CD4-positive, alpha-beta T cell (primary cell): ENCODE results near the gene ATOX1. TPM values are rescaled to one million over a fixed set of nuclear protein-coding genes. Genes with fewer than 3 reads are reported as not detected.

Experiments used
- ATAC-seq: fragments of 200-7000 bp; cut with Tn5 transposase; one replicate; pipeline ENCODE4 v1.10.0; 2022; ENCODE audit warnings: mild to moderate bottlenecking; ENCODE audit not compliant: poor library complexity
- CTCF ChIA-PET: fragments of 350-600 bp; sonication (Branson Sonifier 250); formaldehyde crosslinking; loops from one replicate; lab custom pipeline; 2021; ENCODE audit warnings: antibody characterized with exemption, inconsistent platforms; lab: Charles Lee
- POLR2A ChIA-PET: fragments of 350-600 bp; sonication (Branson Sonifier 250); formaldehyde crosslinking; loops from one replicate; lab custom pipeline; 2021; ENCODE audit warnings: antibody characterized with exemption, inconsistent platforms; lab: Charles Lee
- DNase-seq, 14 experiments: peaks; one replicate each; pipeline ENCODE4 v3.0.0-alpha.2; 2013 to 2020; ENCODE audit warnings: mixed read lengths in 2 of 14
- H3K27ac ChIP-seq, 2 donors: one replicate each; pipeline versions ENCODE4 v1.5.1 to v1.7.0; 2013; ENCODE audit warnings: low read length in 2 of 2, low read depth in 1 of 2, mild to moderate bottlenecking in 1 of 2
- H3K27me3 ChIP-seq, 2 experiments: 1 replicate in 1 of 2; 2 replicates in 1 of 2; pipeline versions ENCODE4 v1.6.1 to v1.7.0; 2013; ENCODE audit warnings: low read length in 2 of 2, control low read depth in 1 of 2, mild to moderate bottlenecking in 1 of 2, moderate library complexity in 1 of 2; ENCODE audit not compliant: insufficient read depth in 2 of 2, control insufficient read depth in 1 of 2
- H3K36me3 ChIP-seq: one replicate; pipeline ENCODE4 v1.6.1; 2013; ENCODE audit warnings: low read length, control low read depth; ENCODE audit not compliant: insufficient read depth
- H3K4me1 ChIP-seq: one replicate; pipeline ENCODE4 v1.6.1; 2013; ENCODE audit warnings: low read length, control low read depth; ENCODE audit not compliant: insufficient read depth
- H3K4me3 ChIP-seq: one replicate; pipeline ENCODE4 v1.5.1; 2013; ENCODE audit warnings: mild to moderate bottlenecking, low read length, moderate library complexity
- H3K9me3 ChIP-seq, 2 experiments: 1 replicate in 1 of 2; 2 replicates in 1 of 2; pipeline versions ENCODE4 v1.6.1 to v1.7.0; 2013; ENCODE audit warnings: low read length in 2 of 2, mild to moderate bottlenecking in 2 of 2, control low read depth in 1 of 2, moderate library complexity in 1 of 2; ENCODE audit not compliant: control insufficient read depth in 1 of 2, insufficient read depth in 1 of 2
- H3K27ac Mint-ChIP-seq: one replicate; pipeline ENCODE4 v1.8.0; 2020; ENCODE audit warnings: mixed read lengths
- H3K27me3 Mint-ChIP-seq: one replicate; pipeline ENCODE4 v1.8.0; 2021; ENCODE audit warnings: mixed read lengths
- H3K36me3 Mint-ChIP-seq: one replicate; pipeline ENCODE4 v1.8.0; 2021; ENCODE audit warnings: low read depth, mixed read lengths
- H3K4me1 Mint-ChIP-seq: one replicate; pipeline ENCODE4 v1.8.0; 2021; ENCODE audit warnings: low read depth, mixed read lengths
- H3K4me3 Mint-ChIP-seq: one replicate; pipeline ENCODE4 v1.8.0; 2020; ENCODE audit warnings: mild to moderate bottlenecking, mixed read lengths
- H3K9me3 Mint-ChIP-seq: one replicate; pipeline ENCODE4 v1.8.0; 2020; ENCODE audit warnings: mixed read lengths
- intact Hi-C, 2 experiments: fragments of 100-400 bp; cut with DNase I in 1 of 2; cut with micrococcal nuclease in 1 of 2; formaldehyde crosslinking; loops; one replicate each; pipeline versions ENCODE4 v1.15.1 to v1.9.0; 2023 to 2025; cut with DNase I, micrococcal nuclease
- polyA plus RNA-seq, 2 donors: library from polyadenylated mRNA; unstranded; fragments of 120-200 nt; gene quantifications; one replicate each; pipeline ENCODE4 v1.2.1, GENCODE V29; 2013
- total RNA-seq, 174 experiments: library from RNA in 2 of 174; stranded (reverse) in 2 of 174; gene quantifications; one replicate each; pipeline ENCODE4 v1.2.3 and lab custom pipeline; 2021 to 2026
- TF ChIP-seq, protein P1 (sequence below): fragments of 200-600 bp; IDR thresholded peaks from one replicate; pipeline ENCODE4 v1.8.0; 2022; ENCODE audit warnings: antibody characterized with exemption, mild to moderate bottlenecking

The ATOX1 gene
- total RNA-seq (10 to 100 TPM; 11.2 to 13.3 TPM), total RNA-seq (lab: John Stamatoyannopoulos, UW) (8.2 to 34.0 (median 14.3) reads per million in 172 experiments)
- 32.4 TPM for polyA plus RNA-seq (2013, experiment 1 of 2)
- 30.8 TPM for polyA plus RNA-seq (2013, experiment 2 of 2)

DNA sequence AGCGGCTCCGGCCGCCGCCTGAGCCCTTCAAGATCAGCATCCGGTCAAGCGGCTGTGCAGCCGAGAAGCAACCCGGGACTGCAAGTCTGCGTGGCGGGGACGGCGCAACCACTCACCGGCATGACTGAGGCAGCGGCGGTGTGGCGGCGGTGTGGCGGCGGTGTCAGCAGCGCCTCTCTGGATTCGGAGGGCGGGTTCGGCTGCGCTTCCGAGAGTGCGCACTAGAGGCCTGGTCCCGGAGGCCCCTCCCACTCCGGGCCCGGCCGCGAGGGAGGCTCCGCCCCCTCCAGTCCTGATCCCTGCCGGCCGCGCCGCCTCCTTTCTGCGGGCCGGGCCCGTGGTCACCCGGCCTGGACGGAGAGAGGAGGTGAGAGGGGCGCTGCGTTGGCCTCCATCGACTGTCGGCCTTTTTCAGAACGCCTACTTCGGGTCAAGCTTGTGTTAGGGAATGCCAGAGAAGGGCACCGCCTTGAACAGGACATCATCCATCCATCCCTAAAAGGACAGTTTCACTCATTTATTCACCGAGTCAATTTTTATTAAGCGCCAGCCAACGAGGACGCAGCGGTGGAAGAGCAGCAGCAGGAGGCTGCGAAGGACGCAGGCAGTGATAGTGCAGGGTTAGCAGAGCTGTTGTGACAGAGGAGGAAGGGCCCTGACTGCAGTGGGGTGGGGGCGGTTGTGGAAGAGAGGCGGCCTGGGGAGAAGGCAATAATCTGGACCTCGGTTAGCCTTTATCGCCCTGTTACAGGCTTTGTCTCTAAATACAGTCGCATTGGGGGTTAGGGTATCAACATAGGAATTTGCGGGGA is at the start of gene ATOX1:
Gene ATOX1 (minus strand): TSS at position 202 of the 812 bp plus-strand sequence. CDS start 80 bp downstream, at position 122.
- peak; percentile 84 to 96 (median 89) for DNase-seq
- ChIA-PET CTCF (interaction anchor here (1.9 to 2.4 kb wide), 2 partner anchors 9 to 13 kb away, joined by 6 to 8 read pairs; partner anchors contain the start of gene G3BP1), POLR2A (interaction anchor here (1.0 to 7.7 kb wide), 5 partner anchors 9 to 17 kb away, joined by 3 to 160 read pairs (median 4); partner anchors contain the start of gene G3BP1)
- Mint-ChIP-seq H3K27me3 (no peaks in the 10 kb centered on the region), H3K4me3 (peak within 1 kb of the TSS; percentile 97), H3K4me1 (peaks cover 47% of the 10 kb centered on the region), H3K36me3 (peaks cover 5% of the 10 kb centered on the region), H3K9me3 (no peaks in the 10 kb centered on the region), H3K27ac (peak within 1 kb of the TSS; percentile 95)
- intact Hi-C loops, result loop anchor here (1.0 to 10.0 kb wide), 3 partner anchors 13 to 674 kb away; partner anchors contain the start of genes G3BP1 (in 2 of the 2), GM2A (in 1 of the 2) and TNIP1 (in 1 of the 2)
- ATAC-seq, result peak; percentile 98
- Histone ChIP-seq H3K4me1 (peaks cover 39% of the 10 kb centered on the region), H3K36me3 (no peaks in the 10 kb centered on the region), H3K4me3 (peak within 1 kb of the TSS; percentile 95), H3K9me3 (no peaks in the 10 kb centered on the region), H3K27me3 (no peaks in the 10 kb centered on the region), H3K27ac (peak within 1 kb of the TSS; percentile 55 to 68)
- TF ChIP-seq, protein P1, sequence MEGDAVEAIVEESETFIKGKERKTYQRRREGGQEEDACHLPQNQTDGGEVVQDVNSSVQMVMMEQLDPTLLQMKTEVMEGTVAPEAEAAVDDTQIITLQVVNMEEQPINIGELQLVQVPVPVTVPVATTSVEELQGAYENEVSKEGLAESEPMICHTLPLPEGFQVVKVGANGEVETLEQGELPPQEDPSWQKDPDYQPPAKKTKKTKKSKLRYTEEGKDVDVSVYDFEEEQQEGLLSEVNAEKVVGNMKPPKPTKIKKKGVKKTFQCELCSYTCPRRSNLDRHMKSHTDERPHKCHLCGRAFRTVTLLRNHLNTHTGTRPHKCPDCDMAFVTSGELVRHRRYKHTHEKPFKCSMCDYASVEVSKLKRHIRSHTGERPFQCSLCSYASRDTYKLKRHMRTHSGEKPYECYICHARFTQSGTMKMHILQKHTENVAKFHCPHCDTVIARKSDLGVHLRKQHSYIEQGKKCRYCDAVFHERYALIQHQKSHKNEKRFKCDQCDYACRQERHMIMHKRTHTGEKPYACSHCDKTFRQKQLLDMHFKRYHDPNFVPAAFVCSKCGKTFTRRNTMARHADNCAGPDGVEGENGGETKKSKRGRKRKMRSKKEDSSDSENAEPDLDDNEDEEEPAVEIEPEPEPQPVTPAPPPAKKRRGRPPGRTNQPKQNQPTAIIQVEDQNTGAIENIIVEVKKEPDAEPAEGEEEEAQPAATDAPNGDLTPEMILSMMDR, result no peak

DNA sequence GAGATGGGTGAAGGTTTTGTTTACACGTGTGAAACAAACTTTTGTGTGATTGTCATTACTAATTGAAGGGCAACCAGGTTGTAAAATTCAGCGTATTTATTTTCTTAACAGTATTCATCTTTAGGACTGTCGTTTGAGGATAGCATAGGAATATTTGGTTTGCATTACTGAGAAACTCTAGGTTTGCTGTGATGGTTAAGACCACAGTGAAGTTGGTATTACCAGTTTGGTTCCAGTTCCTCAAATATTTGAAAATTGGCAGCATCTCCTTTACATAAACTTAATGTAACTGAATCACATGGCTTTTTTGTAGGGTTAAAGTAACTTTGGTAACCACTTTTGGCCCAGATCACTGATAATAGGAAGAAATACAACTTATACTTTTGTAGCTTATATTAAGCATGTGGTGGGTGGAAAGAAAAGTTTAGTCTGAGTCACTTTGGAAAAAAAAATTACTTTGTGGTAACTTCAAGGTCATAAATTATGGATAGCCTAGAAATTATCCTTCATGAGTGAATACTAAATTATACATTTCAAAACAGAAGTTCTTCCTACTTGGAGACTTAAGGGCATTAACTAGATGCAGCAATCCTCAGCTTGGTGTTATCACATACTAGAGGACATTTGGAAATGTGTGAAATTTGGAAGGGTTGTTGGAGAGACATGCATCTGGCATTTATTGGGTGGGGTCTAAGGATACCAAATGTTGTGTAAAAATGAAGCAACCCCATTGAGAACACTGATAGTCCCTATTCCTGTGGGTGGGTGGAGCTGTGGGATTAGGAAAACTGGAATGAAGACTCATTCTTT is 47.2 kb upstream of the ATOX1 start:
- Histone ChIP-seq H3K4me1 (no peaks in the 10 kb centered on the region), H3K27me3 (no peaks in the 10 kb centered on the region), H3K9me3 (no peaks in the 10 kb centered on the region), H3K36me3 (peaks cover 90% of the 10 kb centered on the region), H3K27ac (no peak overlapping the region), H3K4me3 (no peak overlapping the region)
- Mint-ChIP-seq H3K9me3 (no peaks in the 10 kb centered on the region), H3K36me3 (peaks cover 97% of the 10 kb centered on the region), H3K27me3 (no peaks in the 10 kb centered on the region), H3K27ac (peak overlapping the region; percentile 1), H3K4me1 (peaks cover 15% of the 10 kb centered on the region), H3K4me3 (no peak overlapping the region)
- ChIA-PET POLR2A (no interaction called here), CTCF (no interaction called here)
- TF ChIP-seq, protein P1, result no peak
- intact Hi-C loops, result no loop called here
- DNase-seq (no peak), ATAC-seq (no peak)

GRCh38 chr5:151800532-151800931 is 42.1 kb upstream of the ATOX1 start:
- Histone ChIP-seq H3K4me1 (no peaks in the 10 kb centered on the region), H3K27me3 (no peaks in the 10 kb centered on the region), H3K9me3 (no peaks in the 10 kb centered on the region), H3K27ac (no peak overlapping the region), H3K4me3 (no peak overlapping the region), H3K36me3 (peaks cover 93% of the 10 kb centered on the region)
- Mint-ChIP-seq H3K9me3 (no peaks in the 10 kb centered on the region), H3K36me3 (peaks cover 97% of the 10 kb centered on the region), H3K4me3 (no peak overlapping the region), H3K27me3 (no peaks in the 10 kb centered on the region), H3K27ac (peak overlapping the region; percentile 42), H3K4me1 (peaks cover 21% of the 10 kb centered on the region)
- no peak for ATAC-seq
- CTCF ChIA-PET, result interaction anchor here (0.5 kb wide), 1 partner anchor 1017 kb away, joined by 3 read pairs; no protein-coding TSS in a partner anchor
- intact Hi-C loops, result no loop called here
- TF ChIP-seq, protein P1, result no peak
- POLR2A ChIA-PET, result no interaction called here
- peak in 2 of 14 experiments; percentile 11 to 17 for DNase-seq
